GM23338 (cell line): ENCODE results near the gene NAALADL2. TPM values are rescaled to one million over a fixed set of nuclear protein-coding genes. Genes with fewer than 3 reads are reported as not detected.
A peak's percentile ranks its signal among the peaks of the same experiment; 100 is the strongest.

Source experiments
- ATAC-seq: fragments of 200-7000 bp; cut with Tn5 transposase; 3 replicates; pipeline ENCODE4 v1.9.1; 2020
- DNase-seq: peaks from one replicate; pipeline ENCODE4 v3.0.0-alpha.2; 2015; ENCODE audit warnings: low spot score
- H2AFZ ChIP-seq: fragments of 200-600 bp; sonication (generic); 2 replicates; pipeline ENCODE4 v1.8.0; 2016; ENCODE audit warnings: antibody characterized with exemption, mild to moderate bottlenecking, moderate library complexity
- H3F3A ChIP-seq: fragments of 200-600 bp; sonication (generic); replicated peaks from 2 replicates; pipeline ENCODE4 v1.8.0; 2017; ENCODE audit warnings: antibody characterized with exemption, mixed run types, low read depth
- H3K27ac ChIP-seq: fragments of 200-600 bp; sonication (generic); 2 replicates; pipeline ENCODE4 v1.6.1; 2016; ENCODE audit warnings: low read depth
- H3K27me3 ChIP-seq: fragments of 200-600 bp; sonication (generic); 2 replicates; pipeline ENCODE4 v1.8.0; 2016; ENCODE audit warnings: mild to moderate bottlenecking, mixed run types, moderate library complexity; ENCODE audit not compliant: insufficient read depth
- H3K36me3 ChIP-seq: fragments of 200-600 bp; sonication (generic); 2 replicates; pipeline ENCODE4 v1.8.0; 2016; ENCODE audit warnings: mild to moderate bottlenecking; ENCODE audit not compliant: insufficient read depth
- H3K4me1 ChIP-seq: fragments of 200-600 bp; sonication (generic); 2 replicates; pipeline ENCODE4 v1.8.0; 2016; ENCODE audit warnings: mild to moderate bottlenecking, moderate library complexity; ENCODE audit not compliant: insufficient read depth
- H3K4me2 ChIP-seq: fragments of 200-600 bp; sonication (generic); 2 replicates; pipeline ENCODE4 v1.7.1; 2017; ENCODE audit warnings: mixed run types
- H3K4me3 ChIP-seq: fragments of 200-600 bp; sonication (generic); 2 replicates; pipeline ENCODE4 v1.6.1; 2016; ENCODE audit warnings: mixed run types
- H3K79me2 ChIP-seq: fragments of 200-600 bp; sonication (generic); replicated peaks from 2 replicates; pipeline ENCODE4 v1.8.0; 2017; ENCODE audit warnings: mild to moderate bottlenecking; ENCODE audit not compliant: insufficient read depth
- H3K9me2 ChIP-seq: fragments of 200-600 bp; sonication (generic); 2 replicates; pipeline ENCODE4 v1.8.0; 2017; ENCODE audit not compliant: insufficient read depth
- H4K20me1 ChIP-seq: fragments of 200-600 bp; sonication (generic); replicated peaks from 2 replicates; pipeline ENCODE4 v1.8.0; 2017; ENCODE audit warnings: mild to moderate bottlenecking; ENCODE audit not compliant: insufficient read depth
- H3K27ac Mint-ChIP-seq: 2 replicates; pipeline ENCODE4 v1.8.0; 2020; ENCODE audit warnings: inconsistent platforms, mild to moderate bottlenecking, moderate library complexity, mixed read lengths
- H3K27me3 Mint-ChIP-seq: 3 replicates; pipeline ENCODE4 v1.8.0; 2022; ENCODE audit warnings: low read depth, mild to moderate bottlenecking, moderate library complexity, mixed read lengths, inconsistent platforms; ENCODE audit not compliant: insufficient read depth, poor library complexity
- H3K36me3 Mint-ChIP-seq: 3 replicates; pipeline ENCODE4 v1.8.0; 2021; ENCODE audit warnings: low read depth, mild to moderate bottlenecking, inconsistent platforms, moderate library complexity, mixed read lengths
- H3K4me1 Mint-ChIP-seq: 3 replicates; pipeline ENCODE4 v1.8.0; 2020; ENCODE audit warnings: mild to moderate bottlenecking, inconsistent platforms, mixed read lengths
- H3K4me3 Mint-ChIP-seq: 3 replicates; pipeline ENCODE4 v1.8.0; 2021; ENCODE audit warnings: moderate library complexity, mild to moderate bottlenecking, inconsistent platforms, mixed read lengths
- H3K9me3 Mint-ChIP-seq: 3 replicates; pipeline ENCODE4 v1.8.0; 2020; ENCODE audit warnings: moderate library complexity, mild to moderate bottlenecking, inconsistent platforms, mixed read lengths
- CREB1 ChIP-seq: fragments of 250-450 bp; sonication (Bioruptor Pico); IDR thresholded peaks from 2 replicates; pipeline ENCODE4 v1.5.0; 2020; ENCODE audit warnings: low read depth, mild to moderate bottlenecking, moderate library complexity
- CTCF ChIP-seq, 2 experiments: fragments of 200-600 bp in 1 of 2; sonication (generic) in 1 of 2; conservative IDR thresholded peaks; 2 replicates each; pipeline versions ENCODE4 v1.5.1 to v1.6.1; 2016 to 2017; ENCODE audit warnings: antibody characterized with exemption in 2 of 2, low read depth in 2 of 2, mild to moderate bottlenecking in 2 of 2, moderate library complexity in 1 of 2
- ETS1 ChIP-seq: IDR thresholded peaks from 2 replicates; pipeline ENCODE4 v1.6.1; 2016; ENCODE audit warnings: antibody characterized with exemption
- EZH2 ChIP-seq: fragments of 200-600 bp; sonication (generic); IDR thresholded peaks from one replicate; pipeline ENCODE4 v1.8.0; 2017; ENCODE audit warnings: antibody characterized with exemption, mild to moderate bottlenecking, low read depth; ENCODE audit not compliant: unreplicated experiment
- EZH2phosphoT487 ChIP-seq: fragments of 200-600 bp; sonication (generic); IDR thresholded peaks from one replicate; pipeline ENCODE4 v1.8.1; 2018; ENCODE audit warnings: antibody characterized with exemption; ENCODE audit not compliant: unreplicated experiment
- NANOG ChIP-seq: IDR thresholded peaks from 2 replicates; pipeline ENCODE4 v1.6.1; 2016; ENCODE audit warnings: antibody characterized with exemption, borderline replicate concordance
- POLR2AphosphoS5 ChIP-seq: IDR thresholded peaks from 2 replicates; pipeline ENCODE4 v1.6.1; 2016; ENCODE audit warnings: antibody characterized with exemption, low read depth
- STAT1 ChIP-seq: IDR thresholded peaks from one replicate; pipeline ENCODE4 v1.6.1; 2016; ENCODE audit warnings: antibody characterized with exemption; ENCODE audit not compliant: unreplicated experiment
- ZNF114 ChIP-seq: fragments of 250-450 bp; sonication (Bioruptor Pico); IDR thresholded peaks from 2 replicates; pipeline ENCODE4 v1.5.0; 2020; ENCODE audit warnings: mild to moderate bottlenecking, moderate library complexity
- ZNF331 ChIP-seq: fragments of 250-450 bp; sonication (Bioruptor Pico); IDR thresholded peaks from 2 replicates; pipeline ENCODE4 v1.5.0; 2020; ENCODE audit warnings: low read depth, mild to moderate bottlenecking, moderate library complexity
- polyA plus RNA-seq: library from polyadenylated mRNA; unstranded; fragments of >200 nt; fragmentation: Nextera tagmentation; extraction: Ambion mirVana; gene quantifications from 2 replicates; pipeline ENCODE4 v1.2.1, GENCODE V29; 2016
- total RNA-seq: library from RNA; depleted of rRNA; stranded (reverse); fragments of >200 nt; shearing (Covaris generic); gene quantifications from 2 replicates; pipeline ENCODE4 v1.2.3, GENCODE V29; 2014

The NAALADL2 gene
- total and polyA plus RNA-seq, 2 experiments from 2014 or later: 1.6 to 2.6 TPM

DNA sequence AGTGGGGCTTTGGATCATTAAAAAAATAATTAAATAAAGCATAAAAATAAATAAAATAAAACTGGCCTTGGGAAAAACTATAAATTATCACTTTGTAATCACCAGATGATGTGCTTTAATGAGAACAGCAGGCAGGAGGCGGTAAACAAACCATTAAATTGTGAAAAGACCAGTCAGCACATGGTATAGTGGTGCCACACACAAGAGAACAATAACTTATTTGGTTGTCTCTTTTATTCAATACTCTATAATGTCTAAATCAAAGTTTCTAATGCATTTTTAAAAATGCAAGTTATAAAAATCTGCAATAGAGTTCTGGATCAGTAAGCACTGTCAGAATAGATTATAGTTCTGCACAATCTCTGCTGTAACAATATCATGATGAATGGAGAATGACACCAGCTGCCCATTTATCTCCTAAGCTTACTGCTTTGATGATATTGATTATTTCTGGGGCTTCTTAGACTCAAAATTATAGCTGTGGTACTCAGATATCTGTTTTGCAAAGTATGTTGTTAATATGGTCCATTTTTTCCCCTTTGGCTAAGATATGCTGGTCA lies 259.3 kb downstream of the NAALADL2 start:
- Histone ChIP-seq H3K27me3 (no peaks in the 10 kb centered on the region), H3K9me2 (peaks cover 9% of the 10 kb centered on the region; the same call in 1 of the 2 replicates), H3F3A (no peaks in the 10 kb centered on the region), H4K20me1 (no peaks in the 10 kb centered on the region), H3K4me2 (no peak overlapping the region), H3K4me1 (no peaks in the 10 kb centered on the region), H3K4me3 (no peak overlapping the region), H3K79me2 (no peaks in the 10 kb centered on the region), H3K36me3 (no peaks in the 10 kb centered on the region), H3K27ac (no peak overlapping the region), H2AFZ (no peak overlapping the region)
- Mint-ChIP-seq H3K27me3 (no peaks in the 10 kb centered on the region), H3K36me3 (peaks cover 20% of the 10 kb centered on the region), H3K27ac (no peak overlapping the region), H3K4me3 (no peak overlapping the region), H3K4me1 (0 out of 3 replicates have a peak, but pooled peaks cover 2% of the 10 kb centered on the region), H3K9me3 (peaks cover 26% of the 10 kb centered on the region; the same call in 2 of the 3 replicates)
- no peak for DNase-seq
- ATAC-seq: no peak
- TF ChIP-seq EZH2 (no peak), STAT1 (no peak), ETS1 (no peak)

- Histone ChIP-seq H3K9me2 (peaks cover 9% of the 10 kb centered on the region; the same call in 1 of the 2 replicates), H3K27me3 (no peaks in the 10 kb centered on the region), H3K4me3 (no peak overlapping the region), H3F3A (no peaks in the 10 kb centered on the region), H3K27ac (no peak overlapping the region), H3K4me2 (no peak overlapping the region), H4K20me1 (no peaks in the 10 kb centered on the region), H2AFZ (no peak overlapping the region), H3K79me2 (no peaks in the 10 kb centered on the region), H3K4me1 (no peaks in the 10 kb centered on the region), H3K36me3 (no peaks in the 10 kb centered on the region)
- peak; percentile 71 for ATAC-seq
- Mint-ChIP-seq H3K4me3 (no peak overlapping the region), H3K27ac (no peak overlapping the region), H3K36me3 (peaks cover 28% of the 10 kb centered on the region), H3K9me3 (peaks cover 36% of the 10 kb centered on the region), H3K4me1 (0 out of 3 replicates have a peak, but pooled peaks cover 2% of the 10 kb centered on the region), H3K27me3 (no peaks in the 10 kb centered on the region)
- peak; percentile 58 for DNase-seq
- peak; percentile 78 to 84 for TF ChIP-seq CTCF (conservative IDR thresholded peaks at IDR 0.05; ENCODE audit: low read depth in 2 of 2)
- no peak for TF ChIP-seq POLR2AphosphoS5
- TF ChIP-seq ZNF114 (CRISPR knock-in tag): 0 out of 2 replicates have a peak, but pooled peaks have one; percentile 35
Measured at GRCh38 chr3:175121225-175121624, 262.1 kb downstream of the NAALADL2 start.

GRCh38 chr3:175127075-175127662 lies 268.0 kb downstream of the NAALADL2 start:
- Histone ChIP-seq H4K20me1 (no peaks in the 10 kb centered on the region), H3K4me3 (no peak overlapping the region), H3F3A (no peaks in the 10 kb centered on the region), H3K27ac (no peak overlapping the region), H3K9me2 (peaks cover 5% of the 10 kb centered on the region; the same call in 1 of the 2 replicates), H3K4me2 (no peak overlapping the region), H2AFZ (no peak overlapping the region), H3K36me3 (peaks cover 6% of the 10 kb centered on the region; the same call in 1 of the 2 replicates), H3K27me3 (no peaks in the 10 kb centered on the region), H3K79me2 (no peaks in the 10 kb centered on the region), H3K4me1 (no peaks in the 10 kb centered on the region)
- Mint-ChIP-seq H3K27me3 (no peaks in the 10 kb centered on the region), H3K4me3 (no peak overlapping the region), H3K9me3 (peaks cover 32% of the 10 kb centered on the region), H3K4me1 (0 out of 3 replicates have a peak, but pooled peaks cover 2% of the 10 kb centered on the region), H3K27ac (no peak overlapping the region), H3K36me3 (peaks cover 23% of the 10 kb centered on the region)
- DNase-seq (no peak), ATAC-seq (no peak)
- TF ChIP-seq EZH2 (no peak), ETS1 (no peak), POLR2AphosphoS5 (no peak), NANOG (no peak), EZH2phosphoT487 (no peak), ZNF114 (CRISPR knock-in tag) (no peak), CTCF (conservative IDR thresholded peaks at IDR 0.05; ENCODE audit: low read depth in 2 of 2) (no peak), ZNF331 (CRISPR knock-in tag) (no peak), CREB1 (CRISPR knock-in tag) (no peak)
